HepG2 (cell line): ENCODE results near the gene DNAJB11. TPM values are rescaled to one million over a fixed set of nuclear protein-coding genes. Genes with fewer than 3 reads are reported as not detected.

Experiments used
- FLYWCH1 ChIP-seq: sonication (generic); formaldehyde crosslinking; IDR thresholded peaks from 2 replicates; pipeline ENCODE4 v1.8.1; 2023; ENCODE audit warnings: mild to moderate bottlenecking, missing genetic modification reagents
- PITX1 ChIP-seq: sonication (generic); formaldehyde crosslinking; IDR thresholded peaks from 2 replicates; pipeline ENCODE4 v1.5.1; 2020; ENCODE audit warnings: mild to moderate bottlenecking, missing genetic modification reagents
- SATB2 ChIP-seq: sonication (generic); formaldehyde crosslinking; IDR thresholded peaks from 2 replicates; pipeline ENCODE4 v1.5.0; 2020; ENCODE audit warnings: missing genetic modification reagents
- SRF ChIP-seq: IDR thresholded peaks from 2 replicates; pipeline ENCODE4 v1.6.1; 2011; ENCODE audit warnings: mild to moderate bottlenecking, low read depth, low read length, moderate library complexity
- ZBTB33 ChIP-seq: sonication (generic); formaldehyde crosslinking; IDR thresholded peaks from 2 replicates; pipeline ENCODE4 v1.4.0; 2020; ENCODE audit warnings: missing genetic modification reagents
- ZNF451 ChIP-seq: sonication (generic); formaldehyde crosslinking; IDR thresholded peaks from 2 replicates; pipeline ENCODE4 v1.5.0; 2020; ENCODE audit warnings: mild to moderate bottlenecking, missing genetic modification reagents
- ZNF652 ChIP-seq: IDR thresholded peaks from 2 replicates; pipeline ENCODE4 v1.6.1; 2016; ENCODE audit warnings: low read depth, borderline replicate concordance
- ZNF788 ChIP-seq: sonication (generic); formaldehyde crosslinking; IDR thresholded peaks from 2 replicates; pipeline ENCODE4 v1.5.0; 2020; ENCODE audit warnings: mild to moderate bottlenecking, missing genetic modification reagents, borderline replicate concordance
- polyA plus RNA-seq, 8 experiments: library from polyadenylated mRNA; depleted of rRNA in 3 of 8; stranded (reverse) in 7 of 8; unstranded in 1 of 8; fragments of >200 nt; fragmentation: Illumina TruSeq in 4 of 8; extraction: Trizol in 4 of 8; gene quantifications; 2 replicates each; pipeline versions ENCODE4 v1.2.1 to v1.2.3, GENCODE V29; 2011 to 2016; ENCODE audit warnings: low read depth in 4 of 8, missing spikeins in 1 of 8, mixed read lengths in 1 of 8; ENCODE audit not compliant: insufficient read depth in 1 of 8
- total RNA-seq, 5 experiments: library from RNA; depleted of rRNA; stranded (reverse); fragments of >200 nt; fragmentation: Illumina TruSeq; extraction: Trizol; gene quantifications; 2 replicates each; pipeline ENCODE4 v1.2.3, GENCODE V29; 2016; ENCODE audit warnings: low read depth in 1 of 5
- TF ChIP-seq, protein P1 (sequence below): sonication (generic); formaldehyde crosslinking; IDR thresholded peaks from 2 replicates; pipeline ENCODE4 v1.9.0; 2022; ENCODE audit warnings: missing genetic modification reagents, mild to moderate bottlenecking, borderline replicate concordance
- TF ChIP-seq, protein P2 (sequence below): sonication (generic); formaldehyde crosslinking; IDR thresholded peaks from 2 replicates; pipeline ENCODE4 v1.5.1; 2020; ENCODE audit warnings: mild to moderate bottlenecking, missing genetic modification reagents
- TF ChIP-seq, protein P3 (sequence below): sonication (generic); formaldehyde crosslinking; IDR thresholded peaks from 2 replicates; pipeline ENCODE4 v1.5.1; 2020; ENCODE audit warnings: mild to moderate bottlenecking, missing genetic modification reagents, borderline replicate concordance
- TF ChIP-seq, protein P4 (sequence below): IDR thresholded peaks from 2 replicates; pipeline ENCODE4 v1.6.1; 2016; ENCODE audit warnings: missing genetic modification reagents, missing compliant biosample characterization
- TF ChIP-seq, protein P5 (sequence below): sonication (generic); formaldehyde crosslinking; IDR thresholded peaks from 2 replicates; pipeline ENCODE4 v1.5.1; 2020; ENCODE audit warnings: mild to moderate bottlenecking, moderate library complexity, missing genetic modification reagents

Gene DNAJB11
- total and polyA plus RNA-seq, 2 of the 13 experiments (the other 11 are each of a cell fraction or from before 2014, with no cell fraction given), result 41.0 to 132 TPM

GRCh38 chr3:186630950-186631641, 60.6 kb downstream of the DNAJB11 start (continued):
- TF ChIP-seq, protein P1, sequence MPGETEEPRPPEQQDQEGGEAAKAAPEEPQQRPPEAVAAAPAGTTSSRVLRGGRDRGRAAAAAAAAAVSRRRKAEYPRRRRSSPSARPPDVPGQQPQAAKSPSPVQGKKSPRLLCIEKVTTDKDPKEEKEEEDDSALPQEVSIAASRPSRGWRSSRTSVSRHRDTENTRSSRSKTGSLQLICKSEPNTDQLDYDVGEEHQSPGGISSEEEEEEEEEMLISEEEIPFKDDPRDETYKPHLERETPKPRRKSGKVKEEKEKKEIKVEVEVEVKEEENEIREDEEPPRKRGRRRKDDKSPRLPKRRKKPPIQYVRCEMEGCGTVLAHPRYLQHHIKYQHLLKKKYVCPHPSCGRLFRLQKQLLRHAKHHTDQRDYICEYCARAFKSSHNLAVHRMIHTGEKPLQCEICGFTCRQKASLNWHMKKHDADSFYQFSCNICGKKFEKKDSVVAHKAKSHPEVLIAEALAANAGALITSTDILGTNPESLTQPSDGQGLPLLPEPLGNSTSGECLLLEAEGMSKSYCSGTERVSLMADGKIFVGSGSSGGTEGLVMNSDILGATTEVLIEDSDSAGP (CRISPR knock-in tag), result peak; percentile 21; the same call in 1 of the 2 replicates
- TF ChIP-seq PITX1 (CRISPR knock-in tag), result peak; percentile 95
- TF ChIP-seq, protein P2, sequence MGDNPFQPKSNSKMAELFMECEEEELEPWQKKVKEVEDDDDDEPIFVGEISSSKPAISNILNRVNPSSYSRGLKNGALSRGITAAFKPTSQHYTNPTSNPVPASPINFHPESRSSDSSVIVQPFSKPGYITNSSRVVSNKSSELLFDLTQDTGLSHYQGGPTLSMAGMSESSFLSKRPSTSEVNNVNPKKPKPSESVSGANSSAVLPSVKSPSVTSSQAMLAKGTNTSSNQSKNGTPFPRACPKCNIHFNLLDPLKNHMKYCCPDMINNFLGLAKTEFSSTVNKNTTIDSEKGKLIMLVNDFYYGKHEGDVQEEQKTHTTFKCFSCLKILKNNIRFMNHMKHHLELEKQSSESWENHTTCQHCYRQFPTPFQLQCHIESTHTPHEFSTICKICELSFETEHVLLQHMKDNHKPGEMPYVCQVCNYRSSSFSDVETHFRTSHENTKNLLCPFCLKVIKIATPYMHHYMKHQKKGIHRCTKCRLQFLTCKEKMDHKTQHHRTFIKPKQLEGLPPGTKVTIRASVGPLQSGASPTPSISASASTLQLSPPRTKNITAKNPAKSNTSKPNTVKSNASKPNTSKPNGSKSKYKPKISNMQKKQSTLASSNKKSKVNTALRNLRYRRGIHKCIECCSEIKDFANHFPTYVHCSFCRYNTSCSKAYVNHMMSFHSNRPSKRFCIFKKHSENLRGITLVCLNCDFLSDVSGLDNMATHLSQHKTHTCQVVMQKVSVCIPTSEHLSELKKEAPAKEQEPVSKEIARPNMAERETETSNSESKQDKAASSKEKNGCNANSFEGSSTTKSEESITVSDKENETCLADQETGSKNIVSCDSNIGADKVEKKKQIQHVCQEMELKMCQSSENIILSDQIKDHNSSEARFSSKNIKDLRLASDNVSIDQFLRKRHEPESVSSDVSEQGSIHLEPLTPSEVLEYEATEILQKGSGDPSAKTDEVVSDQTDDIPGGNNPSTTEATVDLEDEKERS (CRISPR knock-in tag), result peak; percentile 73; the same call in 1 of the 2 replicates
- TF ChIP-seq, protein P3, sequence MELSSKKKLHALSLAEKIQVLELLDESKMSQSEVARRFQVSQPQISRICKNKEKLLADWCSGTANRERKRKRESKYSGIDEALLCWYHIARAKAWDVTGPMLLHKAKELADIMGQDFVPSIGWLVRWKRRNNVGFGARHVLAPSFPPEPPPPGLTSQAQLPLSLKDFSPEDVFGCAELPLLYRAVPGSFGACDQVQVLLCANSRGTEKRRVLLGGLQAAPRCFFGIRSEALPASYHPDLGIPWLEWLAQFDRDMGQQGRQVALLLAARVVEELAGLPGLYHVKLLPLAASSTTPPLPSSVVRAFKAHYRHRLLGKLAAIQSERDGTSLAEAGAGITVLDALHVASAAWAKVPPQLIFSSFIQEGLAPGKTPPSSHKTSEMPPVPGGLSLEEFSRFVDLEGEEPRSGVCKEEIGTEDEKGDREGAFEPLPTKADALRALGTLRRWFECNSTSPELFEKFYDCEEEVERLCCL (CRISPR knock-in tag), result no peak
- TF ChIP-seq ZNF652 (CRISPR knock-in tag), result no peak
- 0 out of 2 replicates have a peak, but pooled peaks have one; percentile 40 for TF ChIP-seq FLYWCH1 (CRISPR knock-in tag)
- TF ChIP-seq ZBTB33 (CRISPR knock-in tag), result peak; percentile 20; the same call in 1 of the 2 replicates
- TF ChIP-seq, protein P4, sequence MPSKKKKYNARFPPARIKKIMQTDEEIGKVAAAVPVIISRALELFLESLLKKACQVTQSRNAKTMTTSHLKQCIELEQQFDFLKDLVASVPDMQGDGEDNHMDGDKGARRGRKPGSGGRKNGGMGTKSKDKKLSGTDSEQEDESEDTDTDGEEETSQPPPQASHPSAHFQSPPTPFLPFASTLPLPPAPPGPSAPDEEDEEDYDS, result 0 out of 2 replicates have a peak, but pooled peaks have one; percentile 24
- peak; percentile 38; the same call in 1 of the 2 replicates for TF ChIP-seq SATB2
- peak; percentile 29; the same call in 1 of the 2 replicates for TF ChIP-seq SRF
- TF ChIP-seq ZNF788 (CRISPR knock-in tag), result peak; percentile 69; the same call in 1 of the 2 replicates
- TF ChIP-seq, protein P5, sequence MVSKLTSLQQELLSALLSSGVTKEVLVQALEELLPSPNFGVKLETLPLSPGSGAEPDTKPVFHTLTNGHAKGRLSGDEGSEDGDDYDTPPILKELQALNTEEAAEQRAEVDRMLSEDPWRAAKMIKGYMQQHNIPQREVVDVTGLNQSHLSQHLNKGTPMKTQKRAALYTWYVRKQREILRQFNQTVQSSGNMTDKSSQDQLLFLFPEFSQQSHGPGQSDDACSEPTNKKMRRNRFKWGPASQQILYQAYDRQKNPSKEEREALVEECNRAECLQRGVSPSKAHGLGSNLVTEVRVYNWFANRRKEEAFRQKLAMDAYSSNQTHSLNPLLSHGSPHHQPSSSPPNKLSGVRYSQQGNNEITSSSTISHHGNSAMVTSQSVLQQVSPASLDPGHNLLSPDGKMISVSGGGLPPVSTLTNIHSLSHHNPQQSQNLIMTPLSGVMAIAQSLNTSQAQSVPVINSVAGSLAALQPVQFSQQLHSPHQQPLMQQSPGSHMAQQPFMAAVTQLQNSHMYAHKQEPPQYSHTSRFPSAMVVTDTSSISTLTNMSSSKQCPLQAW (CRISPR knock-in tag), result peak; percentile 95
- no peak for TF ChIP-seq ZNF451
